ENCODE measurements around the gene USP49.
"Not testable (repeated sequence)": the region's sequence is repeated elsewhere in the genome, so short reads cannot be mapped to it uniquely, and the experiment has no call there.

The USP49 gene

GRCh38 chr6:41778895-41779294 lies 116.3 kb downstream of the USP49 start:
- no peak for DNase-seq

GRCh38 chr6:41777551-41778285 lies 117.5 kb downstream of the USP49 start:
- DNase-seq = no peak

- DNase-seq = no peak
Observed at GRCh38 chr6:41775293-41775882, 119.8 kb downstream of the USP49 start.

GRCh38 chr6:41774841-41775240 lies 120.3 kb downstream of the USP49 start:
- DNase-seq = no peak

- DNase-seq = no peak
Observed at GRCh38 chr6:41771058-41771983, 123.9 kb downstream of the USP49 start.

GRCh38 chr6:41770381-41771057 lies 124.7 kb downstream of the USP49 start:
- no peak for DNase-seq

GRCh38 chr6:41769376-41769775 lies 125.8 kb downstream of the USP49 start:
- DNase-seq = no peak

- DNase-seq = no peak
Observed at GRCh38 chr6:41768545-41769308, 126.4 kb downstream of the USP49 start.

- DNase-seq = no peak
Observed at GRCh38 chr6:41767112-41767833, 127.9 kb downstream of the USP49 start.

- not testable (repeated sequence) for DNase-seq
Observed at GRCh38 chr6:41766043-41766664, 129.0 kb downstream of the USP49 start.

- DNase-seq = no peak
Observed at GRCh38 chr6:41763470-41763869, 131.7 kb downstream of the USP49 start.

- no peak for DNase-seq
Observed at GRCh38 chr6:41759905-41760579, 135.1 kb downstream of the USP49 start.

GRCh38 chr6:41759106-41759904 lies 135.9 kb downstream of the USP49 start:
- DNase-seq = no peak

GRCh38 chr6:41758641-41759035 lies 136.5 kb downstream of the USP49 start:
- DNase-seq = no peak

GRCh38 chr6:41757931-41758640 lies 137.1 kb downstream of the USP49 start:
- DNase-seq = no peak

GRCh38 chr6:41757271-41757670 lies 137.9 kb downstream of the USP49 start:
- DNase-seq = no peak

GRCh38 chr6:41756354-41756753 lies 138.8 kb downstream of the USP49 start:
- DNase-seq = no peak

GRCh38 chr6:41755895-41756294 lies 139.3 kb downstream of the USP49 start:
- DNase-seq = no peak

- DNase-seq = no peak
Observed at GRCh38 chr6:41750374-41750773, 144.8 kb downstream of the USP49 start.

Data from stimulated activated CD4-positive, alpha-beta T cell treated with anti-CD3 and anti-CD28 coated beads, Interleukin-4, amount 100 ng/mL, for 24 hours (primary cell).